GM23338 (cell line): Measurements from ENCODE around the gene ASTE1.

Source experiments
- CTCF ChIP-seq, 2 experiments: fragments of 200-600 bp in 1 of 2; sonication (generic) in 1 of 2; conservative IDR thresholded peaks; 2 replicates each; pipeline versions ENCODE4 v1.5.1 to v1.6.1; 2016 to 2017; ENCODE audit warnings: antibody characterized with exemption in 2 of 2, low read depth in 2 of 2, mild to moderate bottlenecking in 2 of 2, moderate library complexity in 1 of 2
- EZH2phosphoT487 ChIP-seq: fragments of 200-600 bp; sonication (generic); IDR thresholded peaks from one replicate; pipeline ENCODE4 v1.8.1; 2018; ENCODE audit warnings: antibody characterized with exemption; ENCODE audit not compliant: unreplicated experiment
- NANOG ChIP-seq: IDR thresholded peaks from 2 replicates; pipeline ENCODE4 v1.6.1; 2016; ENCODE audit warnings: antibody characterized with exemption, borderline replicate concordance
- POLR2AphosphoS5 ChIP-seq: IDR thresholded peaks from 2 replicates; pipeline ENCODE4 v1.6.1; 2016; ENCODE audit warnings: antibody characterized with exemption, low read depth
- REST ChIP-seq: IDR thresholded peaks from one replicate; pipeline ENCODE4 v1.6.1; 2018; ENCODE audit warnings: antibody characterized with exemption; ENCODE audit not compliant: unreplicated experiment
- ZNF114 ChIP-seq: fragments of 250-450 bp; sonication (Bioruptor Pico); IDR thresholded peaks from 2 replicates; pipeline ENCODE4 v1.5.0; 2020; ENCODE audit warnings: mild to moderate bottlenecking, moderate library complexity

GRCh38 chr3:130997289-130997688 is 29.3 kb downstream of the ASTE1 start:
- no peak for TF ChIP-seq CTCF (conservative IDR thresholded peaks at IDR 0.05; ENCODE audit: low read depth in 2 of 2)
- no peak for TF ChIP-seq NANOG
- TF ChIP-seq EZH2phosphoT487 = no peak
- no peak for TF ChIP-seq REST
- TF ChIP-seq POLR2AphosphoS5 = no peak
- TF ChIP-seq ZNF114 (CRISPR knock-in tag) = no peak
